ENCODE data around the gene COL28A1.

COL28A1 gene

DNA sequence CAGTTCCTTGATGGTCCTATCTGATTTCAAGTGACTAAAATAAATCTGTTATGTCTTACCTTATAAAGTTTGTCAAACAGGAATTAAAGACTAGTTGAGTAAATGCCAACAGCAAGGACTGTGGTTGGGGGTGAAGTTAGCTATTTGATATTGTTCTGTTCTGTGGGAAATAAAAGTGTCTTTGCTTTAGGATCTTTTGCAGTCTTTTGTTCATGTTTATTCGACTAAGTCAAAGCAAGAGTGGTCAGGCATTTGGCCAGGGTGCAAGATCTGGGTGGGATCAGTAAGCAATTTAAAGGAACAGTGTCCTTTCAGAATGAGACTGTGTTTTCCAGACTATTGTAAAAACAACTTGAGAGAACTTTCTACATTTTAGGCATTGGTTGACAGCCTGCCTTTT, at the start of gene COL28A1:
COL28A1 (minus strand) TSS at position 183 of the 400 bp plus-strand sequence. CDS start 2,998 bp downstream, outside the sequence.
- no peak within 1 kb of the TSS for H3K4me3 ChIP-seq (replicated peaks; ENCODE audit: low read depth, low read length)
- TF ChIP-seq, protein P1, sequence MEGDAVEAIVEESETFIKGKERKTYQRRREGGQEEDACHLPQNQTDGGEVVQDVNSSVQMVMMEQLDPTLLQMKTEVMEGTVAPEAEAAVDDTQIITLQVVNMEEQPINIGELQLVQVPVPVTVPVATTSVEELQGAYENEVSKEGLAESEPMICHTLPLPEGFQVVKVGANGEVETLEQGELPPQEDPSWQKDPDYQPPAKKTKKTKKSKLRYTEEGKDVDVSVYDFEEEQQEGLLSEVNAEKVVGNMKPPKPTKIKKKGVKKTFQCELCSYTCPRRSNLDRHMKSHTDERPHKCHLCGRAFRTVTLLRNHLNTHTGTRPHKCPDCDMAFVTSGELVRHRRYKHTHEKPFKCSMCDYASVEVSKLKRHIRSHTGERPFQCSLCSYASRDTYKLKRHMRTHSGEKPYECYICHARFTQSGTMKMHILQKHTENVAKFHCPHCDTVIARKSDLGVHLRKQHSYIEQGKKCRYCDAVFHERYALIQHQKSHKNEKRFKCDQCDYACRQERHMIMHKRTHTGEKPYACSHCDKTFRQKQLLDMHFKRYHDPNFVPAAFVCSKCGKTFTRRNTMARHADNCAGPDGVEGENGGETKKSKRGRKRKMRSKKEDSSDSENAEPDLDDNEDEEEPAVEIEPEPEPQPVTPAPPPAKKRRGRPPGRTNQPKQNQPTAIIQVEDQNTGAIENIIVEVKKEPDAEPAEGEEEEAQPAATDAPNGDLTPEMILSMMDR (IDR thresholded peaks at IDR 0.05; ENCODE audit: low read length, missing control alignments): no peak
- no peak for DNase-seq (ENCODE audit: low read depth)

DNA sequence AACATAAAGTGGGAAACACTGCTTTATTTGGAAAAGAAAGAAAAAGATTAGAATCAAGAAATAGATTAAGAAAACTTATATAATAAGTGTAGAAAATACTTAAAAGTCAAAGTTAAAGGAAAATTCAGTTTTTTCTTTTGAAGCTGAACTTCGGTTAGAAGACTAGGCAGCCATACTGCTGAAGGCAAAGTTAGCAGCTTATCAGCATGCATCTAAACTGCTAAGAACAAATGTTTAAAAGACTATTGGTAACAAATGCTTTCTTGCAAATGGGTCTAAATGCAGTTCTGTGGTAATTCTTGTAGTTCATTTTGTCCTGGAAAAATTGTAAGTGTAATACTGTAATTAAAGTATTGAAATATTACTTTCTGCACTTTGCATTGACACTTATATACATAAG, 49.0 kb upstream of the COL28A1 start:
- TF ChIP-seq, protein P1 (IDR thresholded peaks at IDR 0.05; ENCODE audit: low read length, missing control alignments): no peak
- H3K4me3 ChIP-seq (replicated peaks; ENCODE audit: low read depth, low read length): no peak overlapping the region
- no peak for DNase-seq (ENCODE audit: low read depth)

DNA sequence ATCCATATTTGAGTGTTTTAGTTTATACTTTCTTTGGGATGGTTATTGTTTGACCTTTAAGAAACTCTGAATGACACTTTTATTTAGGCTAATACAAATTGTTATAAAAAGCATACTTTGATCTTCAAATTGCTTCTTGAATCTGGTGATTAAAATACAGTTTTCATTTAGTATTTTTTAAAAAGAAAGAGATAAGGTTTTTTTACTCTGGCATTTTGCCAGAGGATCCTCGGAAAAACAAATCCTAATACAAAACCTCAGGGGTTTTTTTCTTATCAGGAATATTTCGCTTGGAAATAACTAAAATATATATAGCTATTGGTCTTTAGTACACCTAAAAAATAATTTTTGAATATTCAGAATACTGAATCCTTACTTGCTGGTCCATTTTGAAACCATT, 48.1 kb upstream of the COL28A1 start:
- no peak overlapping the region for H3K4me3 ChIP-seq (replicated peaks; ENCODE audit: low read depth, low read length)
- no peak for DNase-seq (ENCODE audit: low read depth)
- TF ChIP-seq, protein P1 (IDR thresholded peaks at IDR 0.05; ENCODE audit: low read length, missing control alignments): no peak

DNA sequence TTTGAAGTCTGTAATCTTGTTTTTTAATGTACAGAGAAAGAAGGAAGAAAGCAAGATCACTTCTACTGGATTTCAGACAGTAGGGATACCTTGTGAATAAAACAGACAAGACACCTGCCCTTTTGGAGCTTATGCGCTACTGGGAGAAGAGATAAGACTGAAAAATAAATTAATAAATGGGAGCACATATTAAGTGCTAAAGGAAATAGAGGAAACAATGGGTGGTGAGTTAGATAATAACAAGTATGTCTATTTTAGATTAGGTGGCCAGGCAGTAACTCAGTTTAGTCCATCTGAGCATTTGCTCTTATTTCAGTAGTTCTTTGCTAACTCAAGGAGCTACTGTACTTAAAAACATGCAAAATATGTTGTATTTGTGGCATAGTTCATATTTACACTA, 46.9 kb upstream of the COL28A1 start:
- TF ChIP-seq, protein P1 (IDR thresholded peaks at IDR 0.05; ENCODE audit: low read length, missing control alignments): no peak
- no peak for DNase-seq (ENCODE audit: low read depth)
- no peak overlapping the region for H3K4me3 ChIP-seq (replicated peaks; ENCODE audit: low read depth, low read length)

DNA sequence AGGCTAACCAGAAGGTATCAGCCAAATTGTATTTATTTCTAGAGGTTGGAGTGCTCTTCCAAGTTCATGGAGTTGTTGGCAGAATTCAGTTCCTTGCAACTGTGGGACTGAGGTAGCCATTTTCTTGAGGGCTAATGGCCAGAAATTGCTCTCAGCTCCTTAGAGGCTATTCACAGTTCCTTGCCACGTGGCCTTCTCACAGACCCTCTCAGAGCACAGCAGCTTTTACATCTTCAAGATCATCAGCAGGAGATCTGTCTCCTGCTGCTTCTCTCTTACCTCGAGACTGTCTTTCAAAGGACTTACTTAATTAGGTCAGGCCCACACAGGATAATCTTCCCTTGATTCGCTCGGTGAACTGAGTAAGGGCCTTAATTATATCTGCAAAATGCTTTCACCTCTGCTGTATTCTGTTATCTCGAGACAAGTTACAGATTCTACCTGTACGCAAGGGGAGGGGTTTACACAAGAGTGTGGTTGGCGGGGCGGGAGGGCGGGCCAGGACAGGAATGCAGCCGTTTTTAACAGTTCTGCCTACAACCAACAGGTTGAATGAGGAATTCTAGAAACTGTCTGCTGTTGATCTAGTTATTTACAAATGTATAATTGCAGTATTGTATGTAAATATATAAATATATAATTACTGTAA, 46.0 kb upstream of the COL28A1 start:
- TF ChIP-seq, protein P1 (IDR thresholded peaks at IDR 0.05; ENCODE audit: low read length, missing control alignments): no peak
- no peak for DNase-seq (ENCODE audit: low read depth)
- H3K4me3 ChIP-seq (replicated peaks; ENCODE audit: low read depth, low read length): no peak overlapping the region

DNA sequence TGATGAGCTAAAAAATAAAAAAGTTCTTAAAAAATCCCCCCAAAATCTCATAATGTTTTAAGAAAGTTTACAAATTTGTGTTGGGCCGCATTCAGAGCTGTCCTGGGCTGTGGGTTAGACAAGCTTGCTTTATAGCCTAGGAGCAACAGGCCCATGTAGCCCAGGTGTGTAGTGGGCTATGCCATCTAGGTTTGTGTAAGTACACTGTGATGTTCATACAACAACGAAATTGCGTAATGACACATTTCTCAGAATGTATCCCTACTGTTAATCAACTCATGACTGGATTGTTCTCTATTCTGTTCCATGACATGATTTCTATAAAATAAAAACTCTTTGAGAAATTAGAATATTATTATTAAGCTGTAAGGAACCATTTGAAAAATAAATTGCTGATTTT, 44.0 kb upstream of the COL28A1 start:
- H3K4me3 ChIP-seq (replicated peaks; ENCODE audit: low read depth, low read length): no peak overlapping the region
- TF ChIP-seq, protein P1 (IDR thresholded peaks at IDR 0.05; ENCODE audit: low read length, missing control alignments): no peak
- no peak for DNase-seq (ENCODE audit: low read depth)

DNA sequence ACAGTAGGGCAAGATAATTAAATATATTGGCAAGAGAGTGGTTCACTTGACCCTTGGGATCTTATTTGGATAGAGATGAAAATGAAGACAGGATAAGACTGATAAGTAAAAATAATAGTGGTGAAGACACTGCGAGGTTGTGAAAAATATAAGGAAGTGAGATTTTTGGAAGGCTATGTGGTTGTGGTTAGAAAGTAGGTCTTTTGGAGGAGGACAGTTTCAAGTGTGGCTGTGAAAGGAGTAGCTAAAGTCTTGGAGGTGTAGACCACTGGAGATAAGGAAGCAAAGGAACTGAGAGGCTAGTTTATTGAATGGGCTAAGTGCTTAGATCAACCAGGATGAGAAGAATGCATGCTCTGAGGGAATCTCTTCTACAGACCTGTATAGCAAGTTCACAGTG, 42.2 kb upstream of the COL28A1 start:
- DNase-seq (ENCODE audit: low read depth): no peak
- H3K4me3 ChIP-seq (replicated peaks; ENCODE audit: low read depth, low read length): no peak overlapping the region
- TF ChIP-seq, protein P1 (IDR thresholded peaks at IDR 0.05; ENCODE audit: low read length, missing control alignments): no peak
